ENCODE results near the gene SLC5A2. TPM values are rescaled to one million over a fixed set of nuclear protein-coding genes. Genes with fewer than 3 reads are reported as not detected.

The SLC5A2 gene
- total RNA-seq, 4 donors from 2014 or later: not detected

GRCh38 chr16:31487071-31487719 is 4.3 kb downstream of the SLC5A2 start:
- Histone ChIP-seq H3K4me1 (peaks cover 0 to 25% (median 19%) of the 10 kb centered on the region in 3 donors), H3K36me3 (peaks cover 0 to 26% of the 10 kb centered on the region in 2 donors), H3K4me3 (peak overlapping the region; percentile 28 to 58), H3K27ac (peak overlapping the region in 1 of 4 donors; percentile 5), H3K27me3 (peaks cover 44% of the 10 kb centered on the region), H3K9me3 (no peaks in the 10 kb centered on the region)
- 0% methylated on average over 2 of the region's 48 CpGs for WGBS, 2 donors (ENCODE audit: low coverage in 1 of 2)
- peak; percentile 6 for ATAC-seq
- no peak for TF ChIP-seq POLR2A (IDR thresholded peaks at IDR 0.05)
- no peak for TF ChIP-seq CTCF (IDR thresholded peaks at IDR 0.05)
- no peak for TF ChIP-seq EP300 (IDR thresholded peaks at IDR 0.05)
- no peak for TF ChIP-seq POLR2AphosphoS5 (IDR thresholded peaks at IDR 0.05)

- Histone ChIP-seq H3K27me3 (peaks cover 44% of the 10 kb centered on the region), H3K36me3 (peaks cover 0 to 33% of the 10 kb centered on the region in 2 donors), H3K27ac (peak overlapping the region in 1 of 4 donors; percentile 5), H3K9me3 (no peaks in the 10 kb centered on the region), H3K4me1 (peaks cover 0 to 25% (median 19%) of the 10 kb centered on the region in 3 donors), H3K4me3 (peak overlapping the region; percentile 28 to 58)
- TF ChIP-seq POLR2A (IDR thresholded peaks at IDR 0.05): no peak
- peak; percentile 68 for ATAC-seq
- WGBS, 2 donors (ENCODE audit: low coverage in 1 of 2): 0% methylated on average over 6 of the region's 60 CpGs; no CpG with 5 or more reads in 1 of the 2 donors
Observed at GRCh38 chr16:31487720-31488467, 5.0 kb downstream of the SLC5A2 start.

GRCh38 chr16:31488468-31489297 is 5.8 kb downstream of the SLC5A2 start:
- Histone ChIP-seq H3K27me3 (peaks cover 44% of the 10 kb centered on the region), H3K4me3 (peak overlapping the region in 1 of 2 donors; percentile 58), H3K36me3 (peaks cover 0 to 41% of the 10 kb centered on the region in 2 donors), H3K4me1 (peaks cover 0 to 25% (median 19%) of the 10 kb centered on the region in 3 donors), H3K27ac (peak overlapping the region in 1 of 4 donors; percentile 3), H3K9me3 (no peaks in the 10 kb centered on the region)
- no peak for ATAC-seq
- no CpG with 5 or more reads among the region's 77 CpGs for WGBS, 2 donors (ENCODE audit: low coverage in 1 of 2)
- TF ChIP-seq EP300 (IDR thresholded peaks at IDR 0.05) (no peak), CTCF (IDR thresholded peaks at IDR 0.05) (peak in 2 of 4 experiments; percentile 11 to 17)

- TF ChIP-seq CTCF (IDR thresholded peaks at IDR 0.05) (no peak), POLR2AphosphoS5 (IDR thresholded peaks at IDR 0.05) (no peak), EP300 (IDR thresholded peaks at IDR 0.05) (no peak), POLR2A (IDR thresholded peaks at IDR 0.05) (no peak)
- H3K36me3 ChIP-seq: peaks cover 0 to 46% of the 10 kb centered on the region in 2 donors
- no peak overlapping the region for H3K27ac ChIP-seq
- H3K4me3 ChIP-seq: no peak overlapping the region
- H3K4me1 ChIP-seq: peaks cover 0 to 25% (median 19%) of the 10 kb centered on the region in 3 donors
- ATAC-seq: no peak
- H3K27me3 ChIP-seq: peaks cover 44% of the 10 kb centered on the region
- H3K9me3 ChIP-seq: no peaks in the 10 kb centered on the region
- 67% methylated on average over 1 of the region's 7 CpGs; no CpG with 5 or more reads in 1 of the 2 donors for WGBS, 2 donors (ENCODE audit: low coverage in 1 of 2)
Observed at GRCh38 chr16:31489298-31489564, 6.3 kb downstream of the SLC5A2 start.

All from gastroesophageal sphincter (tissue), 4 donors.